GM12892 (cell line): Measurements from ENCODE around the gene PNMA6F.
"Not testable (repeated sequence)": the region's sequence is repeated elsewhere in the genome, so short reads cannot be mapped to it uniquely, and the experiment has no call there.

Source experiments
- POLR2A ChIP-seq: IDR thresholded peaks from 2 replicates; pipeline ENCODE4 v1.6.1; 2011; ENCODE audit warnings: low read depth, low read length, control low read depth
- POLR2AphosphoS5 ChIP-seq: IDR thresholded peaks from 2 replicates; pipeline ENCODE4 v1.6.1; 2011; ENCODE audit warnings: low read depth, low read length, control low read depth
- TAF1 ChIP-seq: IDR thresholded peaks from 2 replicates; pipeline ENCODE4 v1.6.1; 2011; ENCODE audit warnings: low read depth, mild to moderate bottlenecking, control low read depth, low read length, borderline replicate concordance

GRCh38 chrX:153293485-153294071, 28.0 kb downstream of the PNMA6F start:
- not testable (repeated sequence) for TF ChIP-seq TAF1, POLR2AphosphoS5, POLR2A
